Tibial nerve (tissue), 4 donors: ENCODE results near the gene CIB4.

Experiments
- CTCF ChIP-seq, 5 experiments: fragments of 200-600 bp in 3 of 5; fragments of 450-650 bp in 2 of 5; sonication (generic) in 3 of 5; IDR thresholded peaks; one replicate each; pipeline ENCODE4 v1.5.1; 2016 to 2019; ENCODE audit warnings: antibody characterized with exemption in 5 of 5, mild to moderate bottlenecking in 3 of 5, moderate library complexity in 2 of 5
- EP300 ChIP-seq, 2 donors: sonication (generic); formaldehyde crosslinking; IDR thresholded peaks; one replicate each; pipeline ENCODE4 v1.6.1; 2017; ENCODE audit warnings: antibody characterized with exemption in 2 of 2, mild to moderate bottlenecking in 1 of 2
- POLR2A ChIP-seq, 2 donors: fragments of 450-650 bp; IDR thresholded peaks; one replicate each; pipeline ENCODE4 v1.6.1; 2017; ENCODE audit warnings: antibody characterized with exemption in 2 of 2, mild to moderate bottlenecking in 2 of 2, moderate library complexity in 2 of 2

GRCh38 chr2:26660363-26660962, 19.3 kb upstream of the CIB4 start:
- TF ChIP-seq CTCF (IDR thresholded peaks at IDR 0.05): no peak
- no peak for TF ChIP-seq POLR2A (IDR thresholded peaks at IDR 0.05)
- TF ChIP-seq EP300 (IDR thresholded peaks at IDR 0.05): no peak
